Measurements from ENCODE around the gene EP400. TPM values are rescaled to one million over a fixed set of nuclear protein-coding genes. Genes with fewer than 3 reads are reported as not detected.

Gene EP400
- total and polyA plus RNA-seq, 2 of the 8 experiments (the other 6 are each of a cell fraction or from before 2014, with no cell fraction given), result 13.1 to 69.7 TPM

GRCh38 chr12:132110677-132111076 is 160.9 kb downstream of the EP400 start:
- H3K27me3 ChIP-seq (replicated peaks in 1 of 4; ENCODE audit: control insufficient read depth in 3 of 4, extremely low read depth in 1 of 4, insufficient read depth in 3 of 4, low read length in 3 of 4), result no peaks in the 10 kb centered on the region
- no peak overlapping the region for H2BK120ac ChIP-seq (replicated peaks; ENCODE audit: low read depth, low read length)
- peaks cover 3 to 4% of the 10 kb centered on the region in 2 experiments for H4K20me1 ChIP-seq (replicated peaks in 1 of 2; ENCODE audit: control insufficient read depth in 1 of 2, insufficient read depth in 2 of 2, low read length in 2 of 2)
- H3K56ac ChIP-seq (replicated peaks; ENCODE audit: insufficient read length, low read depth, low read length), result no peak overlapping the region
- H3K4me2 ChIP-seq (ENCODE audit: insufficient read depth in 1 of 2, low read depth in 2 of 2, low read length in 2 of 2), result no peak overlapping the region
- H3K14ac ChIP-seq (ENCODE audit: insufficient read length), result no peak overlapping the region
- H2AK5ac ChIP-seq (ENCODE audit: low read depth, low read length), result no peak overlapping the region
- DNase-seq (ENCODE audit: low read depth in 1 of 2, low spot score in 2 of 2) (peak in 1 of 2 experiments; percentile 2), FAIRE-seq (no peak)
- ChIA-PET CTCF (ENCODE audit: partially characterized antibody) (interaction anchor here (0.6 kb wide), 1 partner anchor 33 kb away, joined by 3 read pairs; no protein-coding TSS in a partner anchor), POLR2A (ENCODE audit: partially characterized antibody) (interaction anchor here (0.6 kb wide), 1 partner anchor 15 kb away, joined by 4 read pairs; no protein-coding TSS in a partner anchor)
- H2BK20ac ChIP-seq (ENCODE audit: low read length), result no peak overlapping the region
- no peak overlapping the region for H3K18ac ChIP-seq (ENCODE audit: extremely low read depth, low read length)
- no peaks in the 10 kb centered on the region for H3K79me2 ChIP-seq (ENCODE audit: control insufficient read depth in 1 of 2, insufficient read depth in 2 of 2, low read length in 2 of 2)
- H3K9me3 ChIP-seq (ENCODE audit: insufficient read depth in 2 of 2, low read depth in 1 of 2, low read length in 1 of 2), result no peaks in the 10 kb centered on the region
- no peak overlapping the region for H3K4ac ChIP-seq (replicated peaks; ENCODE audit: insufficient read length, low read depth, low read length)
- WGBS, 2 experiments (ENCODE audit: extremely low coverage in 1 of 2, insufficient coverage in 1 of 2, insufficient read length in 1 of 2, insufficient replicate concordance in 2 of 2, low coverage in 1 of 2, low lambda C conversion rate in 2 of 2, missing lambda C conversion rate in 1 of 2), result 83% methylated on average over 3 of the region's 3 CpGs; no CpG with 5 or more reads in 1 of the 2 experiments
- H3K23me2 ChIP-seq (ENCODE audit: low read depth, low read length), result no peaks in the 10 kb centered on the region
- no peak overlapping the region for H2BK15ac ChIP-seq (ENCODE audit: low read length)
- H3K23ac ChIP-seq (ENCODE audit: insufficient read length), result no peak overlapping the region
- H3K36me3 ChIP-seq (ENCODE audit: control insufficient read depth in 2 of 4, insufficient read depth in 4 of 4, low read length in 3 of 4), result peaks cover 5 to 20% (median 11%) of the 10 kb centered on the region in 4 experiments; a peak in 7 of 8 replicates
- no peak overlapping the region for H3K27ac ChIP-seq (ENCODE audit: low read depth, low read length)
- no peak overlapping the region for H3K4me3 ChIP-seq (ENCODE audit: extremely low read depth in 1 of 4, insufficient read depth in 2 of 4, low read depth in 3 of 4, low read length in 4 of 4)
- H4K5ac ChIP-seq (ENCODE audit: insufficient read length, low read depth, low read length), result no peak overlapping the region
- no peak overlapping the region for H3K9ac ChIP-seq (replicated peaks in 1 of 4; ENCODE audit: extremely low read depth in 1 of 4, low read depth in 3 of 4, low read length in 3 of 4)
- H2BK12ac ChIP-seq (ENCODE audit: low read depth, low read length), result no peak overlapping the region
- no peak overlapping the region for H2BK5ac ChIP-seq (ENCODE audit: low read depth, low read length)
- peaks cover 0 to 2% (median 0%) of the 10 kb centered on the region in 4 experiments; a peak in 2 of 7 replicates for H3K4me1 ChIP-seq (replicated peaks in 1 of 4; ENCODE audit: control insufficient read depth in 3 of 4, insufficient read depth in 4 of 4, low read length in 3 of 4)
- no peak overlapping the region for H4K8ac ChIP-seq (ENCODE audit: extremely low read depth, insufficient read depth, low read length)
- H2AFZ ChIP-seq (ENCODE audit: low read length), result no peak overlapping the region
- H3K79me1 ChIP-seq (ENCODE audit: low read depth, low read length), result no peaks in the 10 kb centered on the region
- no peak overlapping the region for H4K91ac ChIP-seq (replicated peaks; ENCODE audit: insufficient read length, low read length)
- no peak for TF ChIP-seq BRCA1 (IDR thresholded peaks at IDR 0.05; ENCODE audit: low read depth, low read length)
- TF ChIP-seq PHF8 (conservative IDR thresholded peaks at IDR 0.05; ENCODE audit: low read depth, low read length), result no peak
- TF ChIP-seq CHD1 (IDR thresholded peaks at IDR 0.05; ENCODE audit: low read depth, low read length), result no peak
- TF ChIP-seq FOSL1 (IDR thresholded peaks at IDR 0.05; ENCODE audit: insufficient read depth, low read depth, low read length), result no peak
- TF ChIP-seq NANOG (IDR thresholded peaks at IDR 0.05; ENCODE audit: insufficient read depth, low read depth, low read length, poor library complexity, severe bottlenecking), result no peak
- no peak for TF ChIP-seq SIX5 (IDR thresholded peaks at IDR 0.05; ENCODE audit: low read depth, low read length)
- TF ChIP-seq RXRA (IDR thresholded peaks at IDR 0.05; ENCODE audit: insufficient read depth, low read depth, low read length), result no peak
- no peak for TF ChIP-seq POU5F1 (IDR thresholded peaks at IDR 0.05; ENCODE audit: low read depth, low read length)
- TF ChIP-seq BACH1 (IDR thresholded peaks at IDR 0.05; ENCODE audit: low read length), result no peak
- no peak for TF ChIP-seq CHD2 (IDR thresholded peaks at IDR 0.05; ENCODE audit: low read length)
- no peak for TF ChIP-seq JUND (IDR thresholded peaks at IDR 0.05; ENCODE audit: low read length)
- TF ChIP-seq KDM4A (IDR thresholded peaks at IDR 0.05; ENCODE audit: low read depth, low read length, severe bottlenecking), result no peak
- no peak for TF ChIP-seq E2F6 (IDR thresholded peaks at IDR 0.05)
- no peak for TF ChIP-seq SP4 (IDR thresholded peaks at IDR 0.05; ENCODE audit: low read length)

Measured in H1 (cell line).